Calu3 (cell line): ENCODE results near the gene CDKN2B-AS1. TPM values are rescaled to one million over a fixed set of nuclear protein-coding genes. Genes with fewer than 3 reads are reported as not detected.

Experiments
- BruUV-seq: library from RNA; stranded (reverse); fragments of 400-500 nt; replicated peaks from 2 replicates; lab custom pipeline; 2021; lab: Mats Ljungman, UMichigan
- CTCF ChIA-PET: fragments of 300-600 bp; sonication (Branson Sonifier 250); formaldehyde crosslinking; loops from one replicate; lab custom pipeline; 2022; ENCODE audit warnings: antibody characterized with exemption; lab: Charles Lee
- DNase-seq: peaks from one replicate; pipeline ENCODE4 v3.0.0; 2022
- H3K27ac Mint-ChIP-seq: one replicate; pipeline ENCODE4 v1.8.0; 2022; ENCODE audit warnings: mixed read lengths; ENCODE audit not compliant: unreplicated experiment
- H3K27me3 Mint-ChIP-seq: one replicate; pipeline ENCODE4 v1.8.0; 2022; ENCODE audit warnings: mixed read lengths; ENCODE audit not compliant: unreplicated experiment
- H3K36me3 Mint-ChIP-seq: one replicate; pipeline ENCODE4 v1.8.0; 2022; ENCODE audit warnings: mild to moderate bottlenecking, moderate library complexity, mixed read lengths; ENCODE audit not compliant: insufficient read depth, unreplicated experiment
- H3K4me1 Mint-ChIP-seq: one replicate; pipeline ENCODE4 v1.8.0; 2022; ENCODE audit warnings: mild to moderate bottlenecking, low read depth, mixed read lengths; ENCODE audit not compliant: unreplicated experiment
- H3K4me3 Mint-ChIP-seq: one replicate; pipeline ENCODE4 v1.8.0; 2022; ENCODE audit warnings: mild to moderate bottlenecking, low read depth, moderate library complexity, mixed read lengths; ENCODE audit not compliant: unreplicated experiment
- H3K9me3 Mint-ChIP-seq: one replicate; pipeline ENCODE4 v1.8.0; 2022; ENCODE audit warnings: low read depth, mixed read lengths; ENCODE audit not compliant: unreplicated experiment
- intact Hi-C: fragments of 100-400 bp; cut with micrococcal nuclease; formaldehyde crosslinking; loops from one replicate; pipeline ENCODE4 v1.10.0; 2022; ENCODE audit not compliant: unreplicated experiment
- total RNA-seq: library from RNA; stranded (reverse); gene quantifications from 2 replicates; pipeline ENCODE4 v1.2.3, GENCODE V29; 2022
- TF ChIP-seq, protein P1 (sequence below): fragments of 200-600 bp; IDR thresholded peaks from one replicate; pipeline ENCODE4 v1.8.0; 2022; ENCODE audit warnings: antibody characterized with exemption; ENCODE audit not compliant: unreplicated experiment

CDKN2B-AS1 gene
- total RNA-seq, 1 experiment from 2014 or later, result 8.9 TPM

DNA sequence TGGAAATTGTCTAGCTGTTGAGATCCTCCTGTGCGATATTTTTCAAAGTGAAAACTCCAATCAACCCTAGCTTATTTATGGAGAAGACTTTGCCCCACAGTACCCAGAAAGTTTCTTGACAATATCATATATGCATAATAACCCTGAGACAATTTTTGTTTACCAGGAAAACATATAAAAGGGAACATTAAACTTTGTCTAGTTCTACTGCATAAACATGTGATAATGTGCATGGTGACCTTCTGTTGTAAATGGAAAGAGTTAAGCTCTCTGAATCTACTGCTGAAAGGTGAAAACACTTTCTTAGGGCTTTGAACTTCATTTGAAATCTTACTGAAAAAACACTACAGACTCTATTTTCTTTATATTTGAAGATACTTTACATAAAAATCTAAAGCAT lies 46.8 kb downstream of the CDKN2B-AS1 start:
- Mint-ChIP-seq H3K36me3 (peaks cover 11% of the 10 kb centered on the region), H3K4me1 (peaks cover 26% of the 10 kb centered on the region), H3K9me3 (no peaks in the 10 kb centered on the region), H3K27me3 (no peaks in the 10 kb centered on the region), H3K27ac (peak overlapping the region; percentile 42), H3K4me3 (no peak overlapping the region)
- no peak for DNase-seq
- no TSS peak for BruUV-seq
- CTCF ChIA-PET, result interaction anchor here (0.8 to 1.4 kb wide), 5 partner anchors 12 to 100 kb away, joined by 3 to 4 read pairs (median 3); partner anchors contain the start of gene CDKN2B
- intact Hi-C loops, result loop anchor here (5.0 kb wide), 2 partner anchors 61 to 101 kb away; no protein-coding TSS in a partner anchor
- TF ChIP-seq, protein P1, sequence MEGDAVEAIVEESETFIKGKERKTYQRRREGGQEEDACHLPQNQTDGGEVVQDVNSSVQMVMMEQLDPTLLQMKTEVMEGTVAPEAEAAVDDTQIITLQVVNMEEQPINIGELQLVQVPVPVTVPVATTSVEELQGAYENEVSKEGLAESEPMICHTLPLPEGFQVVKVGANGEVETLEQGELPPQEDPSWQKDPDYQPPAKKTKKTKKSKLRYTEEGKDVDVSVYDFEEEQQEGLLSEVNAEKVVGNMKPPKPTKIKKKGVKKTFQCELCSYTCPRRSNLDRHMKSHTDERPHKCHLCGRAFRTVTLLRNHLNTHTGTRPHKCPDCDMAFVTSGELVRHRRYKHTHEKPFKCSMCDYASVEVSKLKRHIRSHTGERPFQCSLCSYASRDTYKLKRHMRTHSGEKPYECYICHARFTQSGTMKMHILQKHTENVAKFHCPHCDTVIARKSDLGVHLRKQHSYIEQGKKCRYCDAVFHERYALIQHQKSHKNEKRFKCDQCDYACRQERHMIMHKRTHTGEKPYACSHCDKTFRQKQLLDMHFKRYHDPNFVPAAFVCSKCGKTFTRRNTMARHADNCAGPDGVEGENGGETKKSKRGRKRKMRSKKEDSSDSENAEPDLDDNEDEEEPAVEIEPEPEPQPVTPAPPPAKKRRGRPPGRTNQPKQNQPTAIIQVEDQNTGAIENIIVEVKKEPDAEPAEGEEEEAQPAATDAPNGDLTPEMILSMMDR, result no peak

DNA sequence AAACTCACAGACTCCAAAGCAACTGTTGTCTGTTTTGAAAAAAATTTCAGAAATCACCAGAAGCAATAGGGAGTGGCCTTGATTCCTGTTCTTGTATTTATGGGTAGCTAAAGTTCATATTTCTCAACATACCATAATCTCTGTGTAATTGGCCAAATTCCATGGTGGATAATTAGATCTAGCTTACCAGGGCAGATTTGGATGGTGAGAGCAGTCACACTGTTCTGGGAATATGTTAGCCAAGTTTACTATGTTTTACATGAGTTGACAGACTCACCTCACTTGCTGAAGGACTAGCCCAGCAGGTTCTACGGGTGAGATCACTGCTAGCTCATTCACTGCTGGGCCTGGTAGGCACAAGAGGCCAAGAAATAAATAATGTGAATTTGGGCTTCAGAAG lies 47.2 kb downstream of the CDKN2B-AS1 start:
- BruUV-seq, result no TSS peak
- no peak overlapping the region for H3K4me3 Mint-ChIP-seq
- peaks cover 11% of the 10 kb centered on the region for H3K36me3 Mint-ChIP-seq
- H3K27me3 Mint-ChIP-seq, result no peaks in the 10 kb centered on the region
- CTCF ChIA-PET, result interaction anchor here (0.8 to 1.4 kb wide), 5 partner anchors 11 to 100 kb away, joined by 3 to 4 read pairs (median 3); partner anchors contain the start of gene CDKN2B
- H3K27ac Mint-ChIP-seq, result peak overlapping the region; percentile 42
- TF ChIP-seq, protein P1, result no peak
- intact Hi-C loops, result loop anchor here (5.0 kb wide), 2 partner anchors 61 to 101 kb away; no protein-coding TSS in a partner anchor
- peak; percentile 77 for DNase-seq
- H3K4me1 Mint-ChIP-seq, result peaks cover 24% of the 10 kb centered on the region
- H3K9me3 Mint-ChIP-seq, result no peaks in the 10 kb centered on the region

DNA sequence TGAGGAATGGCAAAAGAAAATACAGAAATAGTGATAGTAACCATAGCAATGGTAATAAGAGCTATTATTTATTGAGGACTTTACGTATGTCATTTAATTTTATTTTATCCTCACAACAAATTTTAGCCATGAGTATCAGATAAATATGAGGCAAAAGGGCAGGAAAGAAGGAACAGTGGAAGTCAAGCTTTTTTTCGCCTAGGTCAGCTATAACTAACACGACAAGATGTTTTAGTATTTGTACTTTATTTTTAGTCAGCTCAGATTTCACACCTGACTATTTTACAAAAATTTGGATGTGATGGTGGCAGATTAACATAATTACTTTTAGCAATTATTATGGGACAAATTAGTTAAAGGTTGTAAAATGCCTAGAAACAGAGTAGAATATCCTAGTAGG lies 49.3 kb downstream of the CDKN2B-AS1 start:
- TF ChIP-seq, protein P1, result no peak
- Mint-ChIP-seq H3K36me3 (peaks cover 11% of the 10 kb centered on the region), H3K9me3 (no peaks in the 10 kb centered on the region), H3K4me1 (peaks cover 14% of the 10 kb centered on the region), H3K4me3 (no peak overlapping the region), H3K27ac (no peak overlapping the region), H3K27me3 (no peaks in the 10 kb centered on the region)
- intact Hi-C loops, result loop anchor here (5.0 kb wide), 2 partner anchors 58 to 98 kb away; no protein-coding TSS in a partner anchor
- DNase-seq, result no peak
- CTCF ChIA-PET, result interaction anchor here (0.6 kb wide), 1 partner anchor 72 kb away, joined by 4 read pairs; no protein-coding TSS in a partner anchor
- no TSS peak for BruUV-seq

DNA sequence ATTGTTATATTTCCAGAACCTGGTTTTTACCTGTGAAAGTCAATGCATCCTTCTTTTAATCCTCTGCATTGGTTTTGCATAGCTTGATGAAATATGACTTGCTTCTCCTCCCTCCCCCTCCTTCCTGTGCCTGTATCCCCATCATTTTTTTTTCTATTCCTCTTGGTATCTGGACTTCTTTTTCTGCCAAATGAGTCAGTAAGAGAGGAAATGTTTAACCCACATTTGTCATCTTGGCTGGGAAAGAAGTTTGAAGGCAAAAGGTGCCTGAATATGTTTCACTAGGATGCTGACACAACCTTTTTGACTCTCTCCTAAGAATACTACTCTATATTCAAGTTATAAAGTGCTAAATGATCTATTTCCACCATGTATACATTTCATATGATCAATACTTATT lies 50.0 kb downstream of the CDKN2B-AS1 start:
- TF ChIP-seq, protein P1, result no peak
- DNase-seq, result no peak
- H3K4me3 Mint-ChIP-seq, result no peak overlapping the region
- BruUV-seq, result no TSS peak
- no peaks in the 10 kb centered on the region for H3K9me3 Mint-ChIP-seq
- no peaks in the 10 kb centered on the region for H3K27me3 Mint-ChIP-seq
- CTCF ChIA-PET, result interaction anchor here (0.6 kb wide), 1 partner anchor 71 kb away, joined by 4 read pairs; no protein-coding TSS in a partner anchor
- intact Hi-C loops, result loop anchor here (5.0 kb wide), 2 partner anchors 58 to 98 kb away; no protein-coding TSS in a partner anchor
- H3K4me1 Mint-ChIP-seq, result peaks cover 14% of the 10 kb centered on the region
- no peak overlapping the region for H3K27ac Mint-ChIP-seq
- peaks cover 11% of the 10 kb centered on the region for H3K36me3 Mint-ChIP-seq
